Measurements from ENCODE around the gene BLOC1S1.
A peak's percentile ranks its signal among the peaks of the same experiment; 100 is the strongest.

Gene BLOC1S1

DNA sequence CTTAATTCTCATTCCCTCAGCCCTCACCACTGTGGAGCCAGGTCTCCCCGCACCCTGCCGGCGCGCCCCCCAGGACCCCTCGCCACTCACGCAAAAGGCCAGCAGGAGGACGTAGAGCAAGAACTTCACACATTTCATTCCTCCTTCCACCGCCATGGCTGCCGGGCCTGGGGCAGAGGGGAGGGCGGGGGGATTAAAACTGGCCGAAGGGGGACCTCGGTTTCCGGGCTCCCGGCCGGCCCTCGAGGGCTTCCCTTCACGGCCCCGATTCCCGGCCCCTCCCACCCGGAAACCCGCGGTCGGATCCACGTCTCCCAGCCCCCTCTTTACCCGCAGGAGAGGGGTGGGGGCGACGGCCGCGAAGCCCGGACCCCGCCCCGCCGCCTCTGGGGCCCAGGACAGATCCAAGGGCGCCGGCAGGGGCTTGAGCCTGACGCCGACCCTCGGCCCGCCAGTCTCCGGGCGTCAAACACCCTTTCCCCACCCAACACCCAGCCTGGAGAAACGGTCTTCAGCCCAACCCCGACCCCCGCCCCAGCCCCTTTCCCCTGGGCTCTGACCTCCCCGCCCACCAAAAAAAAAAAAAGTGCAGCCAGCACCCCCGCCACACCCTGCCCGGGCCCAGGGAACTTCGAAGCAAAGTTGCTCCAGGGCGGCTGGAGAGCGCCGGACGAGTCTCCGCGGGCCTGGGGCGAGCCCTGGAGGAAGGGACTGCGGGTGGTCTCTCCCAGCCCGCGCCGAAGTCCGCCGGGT lies 12.5 kb downstream of the BLOC1S1 start:
- peak overlapping the region; percentile 75 for H3K4me3 ChIP-seq (ENCODE audit: low read depth, low read length)
- no peak for DNase-seq (ENCODE audit: low read depth)
- TF ChIP-seq, protein P1, sequence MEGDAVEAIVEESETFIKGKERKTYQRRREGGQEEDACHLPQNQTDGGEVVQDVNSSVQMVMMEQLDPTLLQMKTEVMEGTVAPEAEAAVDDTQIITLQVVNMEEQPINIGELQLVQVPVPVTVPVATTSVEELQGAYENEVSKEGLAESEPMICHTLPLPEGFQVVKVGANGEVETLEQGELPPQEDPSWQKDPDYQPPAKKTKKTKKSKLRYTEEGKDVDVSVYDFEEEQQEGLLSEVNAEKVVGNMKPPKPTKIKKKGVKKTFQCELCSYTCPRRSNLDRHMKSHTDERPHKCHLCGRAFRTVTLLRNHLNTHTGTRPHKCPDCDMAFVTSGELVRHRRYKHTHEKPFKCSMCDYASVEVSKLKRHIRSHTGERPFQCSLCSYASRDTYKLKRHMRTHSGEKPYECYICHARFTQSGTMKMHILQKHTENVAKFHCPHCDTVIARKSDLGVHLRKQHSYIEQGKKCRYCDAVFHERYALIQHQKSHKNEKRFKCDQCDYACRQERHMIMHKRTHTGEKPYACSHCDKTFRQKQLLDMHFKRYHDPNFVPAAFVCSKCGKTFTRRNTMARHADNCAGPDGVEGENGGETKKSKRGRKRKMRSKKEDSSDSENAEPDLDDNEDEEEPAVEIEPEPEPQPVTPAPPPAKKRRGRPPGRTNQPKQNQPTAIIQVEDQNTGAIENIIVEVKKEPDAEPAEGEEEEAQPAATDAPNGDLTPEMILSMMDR (IDR thresholded peaks at IDR 0.05; ENCODE audit: low read depth, low read length, missing control alignments), result no peak

DNA sequence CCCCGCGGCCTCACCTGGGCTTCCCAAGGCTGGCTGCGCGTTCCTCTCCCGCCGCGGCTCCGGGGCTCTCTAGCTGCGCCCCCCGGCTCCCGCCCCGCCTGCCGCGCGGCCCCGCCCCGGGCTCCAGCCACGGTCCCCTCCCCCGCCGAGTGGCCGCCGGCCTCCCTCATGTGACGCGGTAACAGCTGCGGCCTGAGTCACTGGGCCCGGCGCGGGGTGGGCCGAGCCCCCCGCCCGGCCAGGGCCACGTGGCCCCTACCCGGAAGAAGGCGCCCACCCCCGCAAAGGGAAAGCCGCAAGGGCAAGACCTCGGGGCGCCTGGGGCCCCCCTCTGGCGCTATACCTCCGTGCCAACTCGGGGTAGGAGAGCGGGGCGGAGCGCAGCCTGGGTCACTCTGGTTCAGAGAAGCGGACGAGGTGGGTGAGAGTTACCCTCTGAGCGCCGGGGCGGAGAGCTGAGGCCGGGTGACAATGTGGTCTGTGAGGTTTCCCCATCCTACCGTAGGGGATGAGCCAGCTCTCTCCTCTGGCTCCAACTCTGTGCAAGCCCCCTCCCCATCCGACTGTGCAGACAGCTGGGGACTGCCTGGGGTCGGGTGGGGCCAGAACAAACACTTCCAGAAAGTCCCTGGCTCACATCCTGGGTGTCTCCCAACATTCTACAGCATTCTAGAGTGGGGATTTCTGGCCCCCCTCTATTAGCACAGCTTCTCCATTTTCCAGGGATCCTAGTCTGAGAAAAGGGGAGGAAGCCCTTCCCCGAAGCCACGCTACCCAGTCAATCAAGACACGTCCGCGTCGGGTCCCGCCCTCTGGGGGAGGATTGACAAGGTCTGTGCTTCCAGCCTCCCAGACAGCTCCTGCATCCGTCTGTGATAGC lies 13.3 kb downstream of the BLOC1S1 start, which contains the start of gene CD63:
Gene CD63 (minus strand): TSS at position 71 of the 880 bp plus-strand sequence. CDS start 668 bp downstream, outside the sequence.
- DNase-seq (ENCODE audit: low read depth), result no peak

DNA sequence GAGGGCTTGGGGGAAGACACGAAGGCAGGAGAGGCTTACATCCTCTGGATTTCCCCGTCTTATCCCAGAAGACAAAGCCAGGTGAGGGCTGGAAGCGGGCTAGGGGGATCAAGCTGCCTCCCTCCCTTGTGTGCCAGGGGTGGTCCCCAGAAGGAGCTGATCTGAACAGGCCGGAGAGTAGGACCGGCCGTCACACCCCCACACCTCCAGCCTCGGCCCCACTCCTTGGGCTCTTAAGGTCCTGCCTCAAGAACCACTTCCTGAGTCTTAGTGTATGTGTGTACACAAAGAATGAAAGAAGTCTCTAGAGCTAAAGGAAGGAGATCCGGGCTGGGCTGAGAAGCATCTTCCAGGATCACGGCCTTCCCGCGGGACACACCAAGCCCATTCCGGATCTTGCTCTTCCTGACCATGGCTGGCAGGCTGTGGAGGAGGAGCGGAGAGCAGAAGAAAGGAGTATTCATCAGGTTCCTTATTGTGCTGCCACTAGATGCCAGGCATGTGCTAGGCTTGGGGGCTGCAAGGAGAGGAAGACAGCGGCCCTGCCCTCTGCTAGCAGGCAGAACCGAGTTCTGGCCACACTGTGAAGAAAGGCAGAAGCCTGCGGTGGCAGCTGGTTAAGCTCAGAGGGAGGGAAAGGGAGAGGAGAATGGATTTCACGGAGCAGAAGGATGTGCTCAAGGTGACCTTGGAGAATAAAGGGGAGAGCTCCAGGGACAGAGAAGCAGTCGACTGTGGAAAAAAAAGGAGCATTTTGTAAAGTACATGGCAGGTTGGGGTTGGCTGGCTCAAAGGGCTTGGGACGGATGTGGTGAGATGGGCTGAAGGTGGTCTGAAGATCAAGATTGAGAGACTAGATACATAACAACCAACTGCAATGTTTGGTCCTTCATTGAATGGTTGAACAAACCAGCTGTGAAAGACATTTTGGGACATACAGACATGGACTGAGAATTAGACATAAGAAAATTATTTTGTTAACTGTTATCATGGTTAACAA lies 14.3 kb downstream of the BLOC1S1 start:
- H3K4me3 ChIP-seq (ENCODE audit: low read depth, low read length), result peak overlapping the region; percentile 75
- no peak for DNase-seq (ENCODE audit: low read depth)
- TF ChIP-seq, protein P1 (IDR thresholded peaks at IDR 0.05; ENCODE audit: low read depth, low read length, missing control alignments), result peak; percentile 8

More for the DNA sequence above, 13.3 kb downstream of the BLOC1S1 start, which contains the start of gene CD63:
- TF ChIP-seq, protein P1 (IDR thresholded peaks at IDR 0.05; ENCODE audit: low read depth, low read length, missing control alignments), result no peak
- peak within 1 kb of the TSS; percentile 75 for H3K4me3 ChIP-seq (ENCODE audit: low read depth, low read length)

DNA sequence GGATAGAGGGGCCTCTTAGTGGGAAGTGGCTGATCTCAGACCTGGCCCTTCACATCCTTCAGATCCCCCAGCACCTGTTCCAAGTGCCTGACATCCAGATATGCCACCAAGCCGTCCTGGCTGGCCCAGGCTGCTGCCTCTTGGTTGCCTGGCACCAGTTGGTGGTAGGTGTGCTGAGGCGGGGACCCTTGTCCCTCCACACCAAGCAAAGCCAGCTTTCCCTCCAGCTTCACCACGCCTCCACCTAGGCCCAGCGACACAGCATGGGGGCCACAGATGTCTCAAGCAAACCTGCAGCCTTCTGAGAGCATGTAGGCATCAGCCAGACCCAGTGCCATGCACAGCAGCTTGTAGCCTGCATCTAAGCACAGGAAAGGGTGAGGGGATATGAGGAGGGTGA lies 16.4 kb downstream of the BLOC1S1 start:
- DNase-seq (ENCODE audit: low read depth), result no peak
- TF ChIP-seq, protein P1 (IDR thresholded peaks at IDR 0.05; ENCODE audit: low read depth, low read length, missing control alignments), result no peak
- no peak overlapping the region for H3K4me3 ChIP-seq (ENCODE audit: low read depth, low read length)

DNA sequence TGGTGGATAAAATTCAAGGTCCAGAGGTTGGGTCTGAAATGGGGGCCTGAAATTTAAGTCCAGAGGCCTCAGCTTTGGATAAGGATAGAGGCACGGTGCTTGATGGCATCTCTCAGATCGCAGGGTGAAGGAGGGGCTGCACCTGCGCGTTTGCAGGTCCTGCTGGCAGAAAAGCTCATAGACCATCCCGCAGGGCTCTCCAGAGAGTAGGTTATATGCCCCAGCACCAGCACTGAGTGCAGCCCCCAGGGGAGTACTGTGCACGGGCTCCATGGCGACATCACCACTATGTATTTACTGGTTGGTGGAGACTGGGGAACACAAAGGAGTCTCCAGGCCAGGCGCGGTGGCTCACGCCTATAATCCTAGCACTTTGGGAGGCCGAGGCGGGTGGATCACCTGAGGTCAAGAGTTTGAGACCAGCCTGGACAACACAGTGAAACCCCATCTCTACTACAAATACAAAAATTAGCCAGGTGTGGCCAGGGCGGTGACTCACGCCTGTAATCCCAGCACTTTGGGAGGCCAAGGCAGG lies 17.2 kb downstream of the BLOC1S1 start:
- no peak for DNase-seq (ENCODE audit: low read depth)
- no peak overlapping the region for H3K4me3 ChIP-seq (ENCODE audit: low read depth, low read length)
- TF ChIP-seq, protein P1 (IDR thresholded peaks at IDR 0.05; ENCODE audit: low read depth, low read length, missing control alignments), result no peak

DNA sequence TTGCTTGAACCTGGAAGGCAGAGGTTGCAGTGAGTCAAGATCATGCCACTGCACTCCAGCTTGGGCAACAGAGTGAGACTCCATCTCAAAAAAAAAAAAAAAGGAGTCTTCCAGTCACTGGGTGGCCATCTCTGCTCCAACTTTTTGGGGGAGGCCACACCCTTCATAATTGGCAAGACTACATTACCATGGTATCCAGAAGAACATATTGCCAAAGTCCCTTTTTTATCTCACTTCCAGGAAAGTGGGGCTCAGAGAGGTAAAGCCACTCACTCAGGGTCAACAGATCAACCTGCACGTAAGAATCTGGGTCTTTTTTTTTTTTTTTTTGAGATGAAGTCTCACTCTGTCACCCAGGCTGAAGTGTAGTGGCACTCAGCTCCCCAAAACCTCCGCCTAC lies 18.0 kb downstream of the BLOC1S1 start:
- TF ChIP-seq, protein P1 (IDR thresholded peaks at IDR 0.05; ENCODE audit: low read depth, low read length, missing control alignments), result no peak
- DNase-seq (ENCODE audit: low read depth), result no peak
- no peak overlapping the region for H3K4me3 ChIP-seq (ENCODE audit: low read depth, low read length)

All from GM12864 (cell line).